Transverse colon (tissue), 4 donors: ENCODE data around the gene VAC14.

Experiments
- CTCF ChIP-seq, 5 experiments: fragments of 200-600 bp in 3 of 5; fragments of 450-650 bp in 2 of 5; sonication (generic) in 3 of 5; IDR thresholded peaks; 1 replicate in 2 of 5; 2 replicates in 3 of 5; pipeline ENCODE4 v1.5.1; 2016 to 2017; ENCODE audit warnings: antibody characterized with exemption in 5 of 5, inconsistent platforms in 3 of 5, mild to moderate bottlenecking in 2 of 5, moderate library complexity in 1 of 5
- POLR2A ChIP-seq: fragments of 450-650 bp; IDR thresholded peaks from one replicate; pipeline ENCODE4 v1.6.1; 2016; ENCODE audit warnings: antibody characterized with exemption, mild to moderate bottlenecking, moderate library complexity
- POLR2AphosphoS5 ChIP-seq, 3 donors: sonication (generic); formaldehyde crosslinking; IDR thresholded peaks; one replicate each; pipeline ENCODE4 v1.6.1; 2016; ENCODE audit warnings: antibody characterized with exemption in 3 of 3

GRCh38 chr16:70638814-70639792 is 161.9 kb downstream of the VAC14 start:
- TF ChIP-seq POLR2AphosphoS5 (IDR thresholded peaks at IDR 0.05) (peak; percentile 22 to 74 (median 46)), CTCF (IDR thresholded peaks at IDR 0.05) (no peak), POLR2A (no peak)
